AG08395 (cell line): ENCODE data around the gene PARD6G.
"Not testable (repeated sequence)": the region's sequence is repeated elsewhere in the genome, so short reads cannot be mapped to it uniquely, and the experiment has no call there.

ENCODE experiments used
- DNase-seq: peaks from one replicate; pipeline ENCODE4 v3.0.0; 2012; ENCODE audit warnings: mixed read lengths, low spot score

PARD6G gene

DNA sequence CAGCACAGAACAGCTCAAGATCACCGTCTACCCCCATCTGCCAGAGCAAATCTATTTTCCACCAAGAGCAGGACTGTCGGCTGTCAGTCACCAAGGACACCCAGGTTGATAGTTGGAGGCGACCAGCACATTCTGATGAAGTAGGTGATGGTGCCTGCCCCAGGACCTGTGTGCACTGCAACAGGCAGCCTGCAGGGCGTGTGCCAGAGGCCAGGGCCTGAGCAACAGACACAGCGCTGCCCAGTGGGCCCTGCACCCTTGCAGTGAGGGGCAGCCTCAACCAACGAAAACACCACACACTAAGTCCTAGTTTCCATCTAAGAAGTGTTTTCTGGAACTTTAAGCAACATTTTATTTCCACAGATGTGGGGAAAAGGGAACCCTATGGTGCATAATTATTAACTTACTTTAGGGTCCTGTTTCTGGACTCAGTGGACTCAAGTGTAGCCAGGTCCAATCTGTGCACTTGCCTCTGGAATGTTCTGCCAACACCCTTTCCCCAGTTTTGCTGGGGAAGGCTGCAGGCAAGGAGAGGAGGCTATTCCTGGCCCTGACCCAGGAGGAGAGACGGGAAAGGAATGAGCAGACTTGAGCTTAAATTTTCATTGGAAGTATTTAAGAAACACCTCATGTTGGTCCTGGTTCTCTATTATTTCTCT, 76.8 kb downstream of the PARD6G start:
- no peak for DNase-seq

DNA sequence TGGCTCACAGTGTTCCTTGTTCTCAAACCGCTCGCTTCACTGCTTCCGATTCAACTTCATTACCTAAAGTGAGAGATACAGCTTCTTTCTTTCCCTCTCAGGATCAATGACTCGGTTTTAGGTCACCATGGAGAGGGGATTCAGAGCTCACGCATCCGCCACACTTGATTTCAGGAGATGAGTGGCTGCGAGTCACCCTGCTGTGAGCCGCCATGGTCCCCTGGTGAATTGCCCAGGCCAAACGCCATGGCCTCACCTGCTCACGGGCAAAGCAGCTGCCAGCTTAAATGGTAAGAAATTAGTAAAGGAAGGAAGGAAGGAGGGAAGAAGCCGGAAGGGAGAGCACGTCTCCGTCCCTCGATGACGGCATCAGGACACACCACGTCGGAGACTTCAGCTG, 77.7 kb downstream of the PARD6G start:
- no peak for DNase-seq

DNA sequence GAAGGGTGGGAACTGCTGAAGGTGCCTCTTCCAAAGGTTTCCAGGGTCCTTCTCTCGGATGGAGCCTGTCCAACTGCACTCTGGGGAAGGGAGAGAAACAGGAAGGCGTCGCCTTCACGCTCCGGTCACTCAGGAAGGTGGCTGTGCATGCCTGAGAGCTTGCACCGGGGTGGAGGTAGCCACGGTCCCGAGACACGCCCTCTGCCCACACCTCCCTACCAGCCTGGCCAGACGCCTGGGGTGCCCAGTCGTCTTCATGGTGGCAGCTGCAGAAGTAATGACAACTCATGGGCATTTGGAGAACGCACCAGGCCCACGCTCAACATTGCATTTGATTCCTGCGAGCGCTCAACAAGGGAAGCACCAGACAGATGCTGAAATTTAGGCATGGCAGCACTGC, 78.3 kb downstream of the PARD6G start:
- DNase-seq, result no peak

DNA sequence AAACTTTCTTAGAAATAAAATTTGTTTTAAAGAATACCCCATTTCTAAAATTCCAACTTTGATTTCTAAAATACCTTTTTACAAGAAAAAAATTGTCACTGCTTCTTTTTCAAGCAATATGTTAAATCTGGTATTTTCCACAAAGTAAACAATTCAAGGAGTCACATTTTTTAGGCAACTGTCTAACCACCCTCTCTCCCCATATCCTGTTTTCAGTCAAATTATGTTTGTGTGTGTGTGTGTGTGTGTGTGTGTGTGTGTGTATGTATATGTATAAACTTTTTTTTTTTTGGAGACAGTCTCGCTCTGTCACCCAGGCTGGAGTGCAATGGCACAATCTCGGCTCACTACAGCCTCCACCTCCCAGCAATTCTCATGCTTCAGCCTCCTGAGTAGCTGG, 79.0 kb downstream of the PARD6G start:
- no peak for DNase-seq

DNA sequence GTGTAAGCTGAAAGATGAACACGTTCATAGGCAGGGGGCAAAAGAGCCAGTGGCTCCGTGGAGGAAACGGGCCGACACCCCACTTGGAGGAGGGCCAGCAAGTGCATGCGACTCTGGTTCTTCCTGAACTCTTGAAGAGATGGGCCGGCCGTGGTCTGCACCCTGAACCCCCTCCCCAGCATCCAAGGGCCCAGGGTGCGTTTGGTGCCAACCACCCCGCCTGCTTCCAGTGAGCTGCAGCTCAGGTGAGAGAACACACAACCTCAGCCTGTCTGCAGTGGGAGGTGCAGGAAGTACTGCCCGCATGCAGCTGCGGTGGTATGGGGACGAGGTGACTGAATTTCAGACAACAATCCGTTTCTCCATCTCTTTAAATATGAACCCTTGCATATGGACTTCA, 79.4 kb downstream of the PARD6G start:
- no peak for DNase-seq

DNA sequence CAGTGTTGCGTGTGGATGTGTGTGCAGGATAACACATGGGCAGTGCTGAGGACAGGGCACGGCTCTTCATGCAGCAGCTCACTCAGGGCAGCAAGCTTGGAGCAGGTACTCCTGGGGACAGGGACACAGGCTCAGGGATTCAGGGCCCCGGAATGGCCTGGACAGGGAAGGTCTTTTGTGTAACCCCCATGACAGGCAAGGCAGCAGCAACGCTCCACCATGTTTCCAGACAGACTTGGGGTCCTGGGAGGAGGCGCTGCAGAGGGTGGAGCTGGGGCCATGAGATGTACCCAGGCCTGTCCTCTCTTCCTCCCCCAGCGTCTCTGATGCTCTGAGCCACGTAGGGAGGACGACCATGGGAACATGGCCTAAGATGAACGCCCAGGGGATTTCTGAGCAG, 80.0 kb downstream of the PARD6G start:
- DNase-seq, result no peak

DNA sequence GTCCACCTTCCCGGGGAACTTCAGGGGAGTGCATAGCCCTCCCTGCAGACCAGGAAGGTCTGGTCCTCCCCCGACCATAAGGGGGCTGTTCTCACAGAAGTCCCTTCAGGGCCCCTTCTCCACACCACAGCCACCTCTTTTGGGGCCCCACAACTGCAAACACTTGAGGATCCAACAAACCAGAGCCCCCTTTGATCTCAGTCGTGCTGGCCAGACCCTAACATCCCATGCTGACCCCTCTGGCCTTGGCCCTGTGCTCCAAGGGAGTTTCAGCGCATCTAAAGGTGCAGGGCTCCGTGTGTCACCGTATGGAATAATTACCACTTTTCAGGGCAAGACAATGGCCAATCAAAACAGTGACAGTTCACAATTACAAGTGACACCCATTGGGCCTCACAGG, 80.6 kb downstream of the PARD6G start:
- DNase-seq, result no peak

DNA sequence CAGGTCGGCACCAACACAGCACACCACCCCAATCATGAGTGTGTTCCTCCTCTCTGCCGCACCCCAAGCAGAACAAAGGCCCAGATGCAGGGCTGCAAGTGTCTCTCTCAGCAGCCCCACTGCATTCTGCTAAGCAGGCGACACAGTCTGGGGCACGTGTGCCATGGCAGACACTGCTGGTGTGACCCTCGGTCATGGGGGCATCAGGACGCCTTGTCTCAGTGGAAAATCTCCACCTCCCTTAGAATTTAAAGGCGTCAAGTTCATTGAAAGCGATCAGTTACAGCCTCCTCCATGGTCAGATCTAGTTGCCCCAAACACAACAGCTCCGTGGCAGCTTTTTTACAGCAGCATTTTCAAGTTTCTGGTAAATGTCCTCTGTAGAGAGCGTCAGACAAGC, 81.1 kb downstream of the PARD6G start:
- no peak for DNase-seq

DNA sequence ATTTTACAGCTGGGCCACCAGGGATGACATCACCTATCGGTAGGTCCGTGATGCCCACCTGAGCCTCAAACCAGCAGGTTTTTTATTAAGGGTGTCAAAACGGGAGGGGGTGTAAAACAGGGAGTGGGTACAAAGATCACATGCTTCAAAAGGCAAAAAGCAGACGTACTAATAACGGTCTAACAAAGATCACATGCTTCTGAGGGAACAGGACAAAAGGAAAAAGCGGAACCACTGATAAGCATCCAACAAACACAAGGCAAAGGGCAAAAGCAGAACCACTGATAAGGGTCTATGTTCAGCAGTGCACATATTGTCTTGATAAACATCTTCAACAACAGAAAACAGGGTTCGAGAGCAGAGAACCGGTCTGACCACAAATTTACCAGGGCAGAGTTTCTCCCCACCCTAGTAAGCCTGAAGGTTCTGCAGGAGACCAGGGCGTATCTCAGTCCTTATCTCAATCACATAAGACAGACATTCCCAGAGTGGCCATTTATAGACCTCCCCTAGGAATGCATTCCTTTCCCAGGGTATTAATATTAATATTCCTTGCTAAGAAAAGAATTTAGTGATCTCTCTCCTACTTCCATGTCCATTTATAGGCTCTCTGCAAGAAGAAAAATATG, 82.5 kb downstream of the PARD6G start:
- DNase-seq, result not testable (repeated sequence)

DNA sequence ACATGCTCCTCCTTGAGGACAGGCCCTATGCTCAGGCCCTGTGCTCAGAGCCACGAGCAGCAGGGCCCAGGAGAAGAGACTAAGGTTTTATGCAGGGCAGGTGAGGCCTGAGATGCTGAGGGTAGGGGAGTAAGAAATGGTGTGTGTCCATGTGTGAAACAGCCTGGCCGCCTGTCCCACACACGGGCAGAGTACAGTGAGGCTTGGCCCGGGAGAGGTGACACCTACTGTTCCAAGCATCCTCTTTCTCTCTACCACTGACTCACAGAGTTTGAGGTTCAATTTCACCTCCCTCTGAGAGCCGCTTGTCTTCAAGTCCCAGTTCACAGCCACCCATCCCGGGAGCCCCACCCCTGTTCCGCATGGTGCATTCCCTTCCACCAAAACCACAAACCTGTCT, 84.1 kb downstream of the PARD6G start:
- no peak for DNase-seq

DNA sequence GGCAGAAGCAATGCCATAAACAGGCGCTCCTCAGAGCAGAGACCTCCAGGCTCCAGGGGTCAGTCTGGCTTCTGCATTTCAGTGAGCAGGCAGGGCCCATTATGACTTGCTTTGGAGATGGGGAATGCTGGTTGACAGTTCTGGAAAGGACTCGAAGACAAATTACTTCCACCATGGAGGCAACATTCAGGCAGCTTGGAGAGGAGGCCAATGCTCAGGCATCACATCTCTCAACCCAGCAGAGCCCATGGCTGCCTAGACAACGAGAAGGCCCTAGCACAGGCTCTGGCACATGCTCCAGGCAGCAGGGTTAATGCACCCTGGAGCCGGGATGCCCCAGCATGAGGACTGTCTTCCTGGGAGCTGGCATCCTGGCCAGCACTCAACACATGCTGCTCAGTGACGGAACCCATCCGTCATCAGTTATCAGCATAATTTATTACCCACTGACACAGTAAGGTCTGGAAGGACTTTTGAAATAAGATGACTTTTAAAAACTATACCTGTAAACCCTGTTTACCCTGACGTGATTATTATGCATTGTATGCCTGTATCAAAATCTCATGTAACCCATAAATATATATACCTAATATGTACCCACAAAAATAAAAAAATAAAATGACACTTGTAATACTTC, 85.4 kb downstream of the PARD6G start:
- no peak for DNase-seq

DNA sequence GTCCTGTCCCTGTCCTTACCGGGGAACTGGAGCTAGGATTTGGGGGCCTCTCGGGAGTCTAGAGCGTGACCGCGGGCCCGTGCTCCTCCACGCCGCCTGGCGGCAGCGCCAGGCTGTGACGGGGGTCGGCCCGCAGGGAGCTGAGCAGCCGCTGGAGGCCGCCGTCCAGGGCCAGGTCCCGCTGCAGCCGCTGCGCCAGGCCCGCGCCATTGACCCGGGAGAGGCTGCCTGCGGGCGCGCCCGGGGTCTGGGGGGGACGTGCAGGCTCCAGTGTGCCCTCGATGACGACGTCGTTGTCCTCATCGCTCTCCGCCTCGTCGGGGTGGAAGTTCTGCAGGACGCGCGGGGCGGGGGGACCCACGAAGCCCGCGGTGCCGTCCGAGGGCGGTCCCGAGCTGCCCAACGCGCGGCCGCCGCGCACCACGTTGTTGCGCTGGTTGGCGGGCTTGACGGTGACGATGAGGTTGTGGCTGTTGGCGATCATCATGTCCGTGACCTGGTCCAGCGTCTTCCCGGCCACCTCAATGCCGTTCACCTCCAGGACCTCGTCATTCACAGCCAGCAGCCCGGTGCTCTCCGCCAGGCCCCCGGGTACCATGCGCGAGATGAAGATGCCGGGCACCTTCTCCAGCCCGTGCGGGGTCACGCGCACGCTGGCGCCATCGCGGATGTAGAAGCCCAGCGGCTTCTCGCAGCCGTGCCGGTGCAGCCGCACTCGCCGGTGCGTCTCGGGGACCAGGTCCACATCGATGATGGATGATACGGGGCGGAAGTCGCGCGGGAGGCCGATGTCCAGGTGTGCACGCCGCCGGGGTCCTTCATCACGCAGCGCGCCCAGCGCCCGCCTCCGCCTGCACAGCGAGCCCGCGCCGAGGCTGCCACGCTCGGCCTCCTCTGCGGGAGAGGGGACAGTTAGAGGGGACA, 87.3 kb downstream of the PARD6G start:
- DNase-seq, result no peak

DNA sequence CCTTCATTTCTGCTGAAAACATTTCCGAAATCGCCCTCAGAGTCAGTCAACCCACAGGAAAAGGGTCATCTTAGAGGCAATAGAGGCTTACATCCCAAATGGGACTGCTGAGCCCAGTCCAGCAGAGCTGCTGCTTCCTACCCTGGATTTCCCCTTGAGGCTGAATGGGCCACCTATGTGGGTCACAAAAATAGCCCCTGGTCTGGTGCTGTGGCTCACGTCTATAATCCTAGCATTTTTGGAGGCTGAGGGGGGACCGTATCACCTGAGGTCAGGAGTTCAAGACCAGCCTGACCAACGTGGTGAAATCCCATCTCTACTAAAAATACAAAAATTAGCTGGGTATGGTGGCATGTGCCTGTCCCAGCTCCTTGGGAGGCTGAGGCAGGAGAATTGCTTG, 88.9 kb downstream of the PARD6G start:
- DNase-seq, result no peak

DNA sequence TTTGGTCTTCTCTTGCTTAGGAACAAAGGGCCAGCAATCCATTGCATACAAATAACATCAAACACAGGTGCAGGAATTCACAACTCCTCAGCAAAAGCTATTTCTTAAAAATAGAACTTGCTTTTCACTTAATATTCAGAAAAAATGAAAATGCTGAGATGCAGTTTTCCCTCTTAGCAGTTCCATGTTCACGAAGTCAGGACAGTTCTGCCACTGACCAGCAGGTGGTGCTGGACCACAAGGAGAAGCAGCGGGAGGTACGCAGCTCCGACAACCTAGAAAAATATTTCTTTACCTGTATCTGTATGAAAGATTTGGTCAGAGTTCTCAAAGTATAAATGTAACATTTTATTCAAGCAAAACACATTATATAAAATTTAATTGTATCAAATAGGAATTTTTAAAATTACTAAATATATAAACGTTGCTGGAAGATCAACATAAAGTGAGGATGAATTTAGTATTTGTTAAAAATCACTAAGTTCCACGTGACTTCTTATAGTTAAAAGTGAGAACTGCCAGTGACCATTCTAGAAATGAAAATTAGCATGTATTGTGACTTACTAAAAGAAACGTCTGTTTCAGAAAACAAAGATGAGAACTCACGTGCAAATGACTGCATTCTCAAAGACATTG, 89.5 kb downstream of the PARD6G start:
- peak; percentile 76 for DNase-seq

DNA sequence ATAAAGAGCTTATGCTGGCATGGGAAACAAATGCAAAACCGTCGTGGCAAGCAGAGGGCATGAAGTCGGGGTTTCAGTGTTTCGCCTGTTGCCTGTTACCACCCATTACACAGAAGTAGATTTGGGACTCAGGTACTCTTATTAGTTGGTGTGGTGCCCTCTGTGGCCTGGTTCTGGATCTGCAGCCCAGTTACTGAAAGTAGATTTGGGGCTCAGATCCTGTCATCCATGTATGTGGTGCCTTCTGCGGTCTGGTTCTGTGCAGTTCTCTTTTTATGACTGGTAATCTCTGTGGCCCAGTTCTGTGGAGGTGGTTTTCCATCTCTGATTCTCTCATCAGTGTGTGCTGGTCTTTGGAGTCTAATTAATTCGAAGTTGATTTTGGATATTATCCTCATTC, 93.0 kb downstream of the PARD6G start:
- DNase-seq, result peak; percentile 46

DNA sequence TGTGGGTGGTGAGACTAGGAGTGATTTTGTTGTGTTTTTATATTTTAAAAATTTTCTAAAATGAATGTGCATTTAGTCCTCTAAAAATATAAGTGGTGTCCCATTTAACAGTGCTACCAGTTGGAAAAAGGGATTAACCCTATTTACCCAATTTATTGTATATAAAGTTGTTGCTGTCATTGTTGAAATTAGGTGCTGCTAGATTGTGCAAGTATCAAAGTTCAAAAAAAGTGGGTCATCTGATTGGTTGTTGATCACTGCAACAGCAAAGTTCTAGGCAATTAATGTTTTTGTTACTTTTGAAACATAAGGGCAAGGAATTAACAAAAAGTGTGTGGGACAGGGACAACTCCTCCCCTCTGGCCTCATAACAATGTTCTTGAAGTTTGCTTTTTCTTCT, 97.6 kb downstream of the PARD6G start:
- DNase-seq, result no peak

DNA sequence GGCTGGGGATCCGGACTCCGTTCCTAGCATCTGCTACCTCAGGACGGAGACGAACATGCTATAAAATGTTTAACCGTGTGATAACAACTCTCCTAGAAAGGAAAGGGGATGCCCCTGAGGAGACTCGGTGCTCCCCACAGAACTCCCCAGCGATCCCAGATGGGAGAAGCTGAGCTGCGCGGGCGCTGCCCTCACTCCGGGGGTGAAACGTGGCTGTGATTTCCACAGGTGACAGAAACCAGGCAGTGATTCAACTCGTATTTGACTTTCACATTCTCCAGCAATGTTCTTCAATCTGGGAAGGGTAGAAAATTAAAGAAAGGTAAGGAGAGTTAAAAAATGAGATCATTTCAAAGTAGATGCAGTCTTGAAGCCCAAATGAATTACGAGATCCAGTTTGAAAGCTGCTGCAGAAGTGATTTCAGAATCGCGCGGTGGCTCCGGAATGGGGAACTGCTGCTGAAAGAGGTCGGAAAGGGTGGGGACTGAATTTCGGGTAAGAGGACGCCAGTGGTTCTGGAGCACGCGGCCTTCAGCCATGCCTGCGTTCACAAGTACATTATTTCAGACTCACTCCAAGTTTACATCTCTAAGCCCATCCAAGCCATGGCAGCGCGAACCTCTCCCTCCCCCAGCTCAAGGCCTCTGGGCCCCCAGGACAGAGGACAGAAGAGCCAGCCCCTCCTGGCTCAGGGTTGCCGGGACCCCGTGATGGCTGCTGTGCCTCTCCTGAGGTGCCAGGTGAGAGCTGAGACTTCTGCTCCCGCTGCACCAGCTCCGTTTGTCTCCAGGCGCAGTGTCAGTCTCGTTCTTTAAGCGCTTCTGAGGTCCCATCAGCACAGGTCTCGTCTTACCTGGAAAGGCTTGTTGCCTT, 98.8 kb downstream of the PARD6G start:
- DNase-seq, result no peak

DNA sequence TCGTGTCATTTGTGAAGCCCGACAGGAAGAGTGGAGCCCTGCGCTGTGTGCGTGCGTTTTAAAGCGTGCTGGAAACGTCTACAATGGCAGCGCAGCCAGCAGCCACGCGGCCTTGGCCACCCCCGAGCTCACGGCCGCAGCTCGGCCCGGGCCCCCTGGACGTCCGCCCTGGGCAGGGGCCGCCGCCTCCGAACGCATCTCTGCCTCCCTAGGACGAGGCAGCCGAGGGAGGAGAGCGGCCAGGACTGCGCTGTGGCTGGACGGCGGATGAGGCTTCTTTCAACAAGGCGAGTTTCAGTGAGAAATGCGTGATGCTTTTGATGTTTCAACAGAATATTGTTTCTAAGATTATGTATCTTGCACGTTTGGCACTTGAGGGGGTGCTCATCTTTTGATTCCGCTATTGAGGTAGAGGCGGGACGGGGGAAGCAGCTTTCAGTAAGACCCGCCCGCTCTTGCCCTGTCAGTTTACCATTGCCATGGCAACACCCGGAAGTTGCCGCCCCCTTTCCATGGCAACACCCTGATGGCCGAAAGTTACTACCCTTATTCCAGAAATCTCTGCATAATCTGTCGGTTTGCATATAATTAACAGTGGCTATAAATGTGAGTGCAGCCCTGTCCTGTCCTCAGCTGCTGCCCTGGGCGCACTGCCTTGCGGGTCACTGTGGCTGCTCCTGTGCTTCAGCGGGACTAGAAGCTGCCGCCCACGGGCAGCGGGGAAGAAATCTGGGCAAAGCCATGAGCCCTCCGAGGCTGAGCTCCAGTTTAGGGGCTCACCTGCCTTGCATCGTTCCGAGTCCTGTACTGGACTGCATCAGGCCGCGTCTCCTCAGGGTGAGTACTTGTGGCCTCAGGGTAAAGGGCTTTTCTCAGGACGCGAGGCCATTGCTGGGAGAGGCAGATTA, 99.6 kb downstream of the PARD6G start:
- DNase-seq, result peak; percentile 88

DNA sequence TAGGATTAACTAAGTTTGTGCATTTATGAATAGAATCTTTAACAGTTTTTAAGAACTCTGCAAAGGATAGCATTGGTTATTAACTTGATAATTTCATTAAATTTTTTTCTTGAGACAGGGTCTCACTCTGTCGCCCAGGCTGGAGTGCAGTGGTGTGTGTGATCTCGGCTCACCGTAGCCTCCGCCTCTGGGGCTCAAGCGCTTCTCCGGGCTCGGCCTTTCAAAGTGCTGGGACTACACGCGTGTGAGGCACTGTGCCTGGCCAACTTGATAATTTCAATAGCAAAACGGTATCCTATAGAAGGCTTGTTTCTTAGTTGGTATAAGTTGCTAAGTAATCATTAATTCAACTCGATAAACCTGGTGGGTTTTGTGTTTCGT, 100.3 kb downstream of the PARD6G start:
- DNase-seq, result no peak

DNA sequence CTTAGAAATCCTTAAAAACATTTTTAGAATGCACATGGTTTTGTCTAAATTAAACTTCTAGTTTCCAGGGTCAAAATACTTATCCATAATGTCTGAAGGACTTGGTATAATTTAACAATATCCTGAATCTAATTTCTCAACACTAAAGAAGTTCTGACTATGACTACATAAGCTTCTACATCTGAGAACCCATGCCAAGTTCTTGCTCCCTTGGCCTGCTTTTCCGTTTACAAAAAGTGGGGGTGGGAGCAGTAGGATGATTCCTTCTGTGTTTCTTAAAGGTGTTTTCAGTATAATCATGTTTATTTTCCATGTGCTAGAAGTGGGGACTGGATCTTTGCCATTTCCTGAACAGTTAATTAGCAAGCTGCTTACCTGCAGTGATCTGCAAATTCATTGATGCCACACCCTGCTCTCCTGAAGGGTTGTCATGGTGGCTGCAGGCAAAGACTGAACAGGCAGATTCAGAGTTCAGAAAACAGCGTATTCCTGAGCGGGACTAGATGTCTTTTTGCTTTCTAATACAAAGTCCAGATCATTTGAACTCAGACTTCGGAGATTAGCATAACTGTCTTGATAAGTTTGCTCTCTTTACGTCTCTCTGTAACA, 102.0 kb downstream of the PARD6G start:
- DNase-seq, result no peak
